ENCODE measurements around the gene CIT.

- TF ChIP-seq CTCF (IDR thresholded peaks at IDR 0.05): no peak
- TF ChIP-seq POLR2AphosphoS5 (IDR thresholded peaks at IDR 0.05; ENCODE audit: low read depth, low read length): no peak
Measured at GRCh38 chr12:119817546-119818343, 59.4 kb downstream of the CIT start.
